GM19025 (cell line): ENCODE data around the gene AUTS2.

Experiments
- ATAC-seq: cut with Tn5 transposase; IDR thresholded peaks from one replicate; pipeline ENCODE4 v1.9.1; 2021; ENCODE audit warnings: mild to moderate bottlenecking, low read depth, moderate library complexity; ENCODE audit not compliant: unreplicated experiment

AUTS2 gene

DNA sequence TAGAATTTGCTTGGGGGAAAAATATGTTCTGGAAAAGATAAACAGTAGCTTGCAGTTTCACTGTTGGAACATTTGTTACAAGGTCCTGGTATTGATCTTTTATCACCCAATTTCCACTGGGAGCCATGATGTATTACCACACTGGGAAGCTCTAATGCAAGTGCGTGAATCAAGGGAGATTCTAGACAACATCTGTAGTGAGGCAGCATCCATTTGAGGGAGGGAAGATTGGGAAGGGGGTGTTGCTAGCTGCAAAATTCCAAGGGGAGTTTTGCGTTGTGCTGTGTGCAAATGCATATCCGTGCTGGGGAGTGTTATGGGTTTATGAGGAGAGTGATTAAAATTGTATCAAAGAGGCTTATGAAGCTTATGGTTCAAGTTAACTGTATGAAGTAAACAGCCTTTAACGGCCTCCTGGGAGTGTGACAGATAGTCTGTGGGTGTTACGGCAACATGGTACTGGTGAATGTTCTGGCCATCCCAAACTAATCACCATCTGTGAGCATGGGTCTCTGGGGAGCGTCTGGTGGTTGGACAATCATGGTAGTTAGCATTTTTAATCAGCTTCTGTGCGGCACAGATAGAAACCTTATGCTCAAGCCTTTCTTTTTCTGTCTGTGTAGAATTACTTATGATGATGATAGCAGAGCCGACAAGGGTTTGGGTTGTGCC lies 931.8 kb downstream of the AUTS2 start:
- ATAC-seq = no peak

- ATAC-seq = no peak
Measured at GRCh38 chr7:70533614-70534013, 935.3 kb downstream of the AUTS2 start.

DNA sequence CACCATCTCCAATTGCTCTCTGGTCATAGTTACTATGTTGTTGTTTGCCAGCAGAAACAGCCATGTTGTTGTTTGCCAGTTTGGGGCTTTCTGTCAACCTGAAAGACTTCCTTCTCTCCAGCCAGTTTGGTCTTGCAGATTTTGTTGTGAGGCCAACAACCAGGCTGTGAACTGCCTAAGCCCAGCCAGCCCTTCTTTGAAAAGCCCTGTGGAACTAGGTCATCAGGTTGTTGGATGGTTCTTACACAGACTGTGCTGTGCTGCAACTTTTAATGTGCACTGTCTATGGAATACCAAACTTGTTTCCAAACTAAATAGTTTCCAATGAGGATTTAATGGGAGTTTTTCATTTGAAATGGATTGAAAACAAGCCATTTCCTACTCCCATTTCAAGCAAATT lies 940.9 kb downstream of the AUTS2 start:
- ATAC-seq = no peak

DNA sequence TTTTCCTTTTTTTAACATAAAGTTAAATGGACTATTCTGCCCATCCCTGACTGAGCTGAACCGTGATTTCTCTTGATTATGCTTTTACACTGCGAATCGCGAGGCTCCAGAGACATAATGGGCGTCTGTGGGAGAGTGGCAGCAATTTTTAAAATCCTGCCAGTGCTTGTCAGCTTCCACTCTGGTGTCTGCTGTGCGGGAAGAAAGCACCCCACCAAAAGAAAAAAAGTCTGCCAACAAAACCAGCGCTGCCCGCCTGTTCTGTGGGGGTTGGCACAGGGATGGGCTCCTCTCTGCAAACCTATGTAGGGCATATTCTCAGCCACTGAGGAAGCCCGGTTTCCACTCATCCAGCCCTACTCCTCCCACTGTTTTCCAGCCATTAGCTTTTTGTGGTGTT lies 941.3 kb downstream of the AUTS2 start:
- no peak for ATAC-seq

DNA sequence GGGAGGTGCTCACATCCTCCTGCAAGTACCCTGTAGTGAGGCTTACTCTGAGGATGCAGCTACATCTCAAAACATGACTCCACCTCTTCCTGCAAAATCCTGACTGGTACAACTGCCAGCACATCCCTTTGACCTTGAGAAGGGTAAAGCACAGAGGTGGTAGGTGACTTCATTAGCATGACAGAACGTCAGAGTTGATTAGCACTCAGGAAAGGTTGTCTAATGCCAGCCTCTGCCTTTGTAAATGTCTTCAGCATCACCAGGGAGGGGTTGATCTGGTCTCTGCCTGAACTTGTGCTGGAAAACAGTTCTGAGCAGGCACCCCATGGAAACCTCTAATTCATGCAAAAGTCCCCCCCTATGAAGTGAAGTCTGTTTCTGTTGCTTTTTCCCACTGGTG lies 942.4 kb downstream of the AUTS2 start:
- no peak for ATAC-seq

- no peak for ATAC-seq
Measured at GRCh38 chr7:70542750-70543376, 944.6 kb downstream of the AUTS2 start.

DNA sequence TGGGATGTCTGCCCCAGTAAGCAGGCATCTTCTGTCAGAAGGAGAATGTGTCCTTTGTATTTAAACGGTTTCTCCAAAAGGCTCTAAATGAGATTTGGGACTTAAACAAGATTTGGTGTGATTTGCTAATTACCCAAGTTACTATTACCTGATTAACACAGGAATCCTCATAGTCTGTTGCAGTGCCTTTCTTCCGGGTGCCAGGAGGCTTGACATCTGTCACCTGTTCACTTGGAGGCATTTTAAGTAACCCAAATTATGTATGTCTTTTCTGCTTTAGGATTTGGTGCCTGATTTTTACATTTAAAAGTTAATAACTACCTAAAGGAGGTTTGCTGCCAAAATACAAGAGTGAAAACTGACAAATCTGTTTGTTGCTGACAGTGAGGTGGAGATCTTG lies 945.7 kb downstream of the AUTS2 start:
- ATAC-seq = no peak

GRCh38 chr7:70545214-70545613 lies 946.9 kb downstream of the AUTS2 start:
- ATAC-seq = no peak

DNA sequence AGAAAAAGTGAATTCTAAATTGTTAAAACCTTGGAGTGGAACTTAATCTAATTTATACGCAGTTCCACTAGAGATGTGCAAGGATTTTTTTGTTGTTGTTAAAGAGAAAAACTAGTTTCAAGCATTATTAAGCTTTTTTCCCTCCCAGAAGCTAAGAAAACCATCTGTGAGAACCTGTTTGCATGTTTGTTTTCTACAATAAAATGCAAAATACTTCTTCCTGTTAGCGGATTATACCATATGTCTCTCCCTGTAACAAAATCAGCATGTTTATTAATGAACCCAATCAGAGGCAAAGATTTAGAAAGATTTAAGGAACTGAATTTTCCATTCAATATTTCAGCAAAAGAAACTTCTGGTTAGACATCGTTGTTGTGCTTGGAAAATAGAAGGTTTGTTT lies 953.9 kb downstream of the AUTS2 start:
- ATAC-seq = no peak

- no peak for ATAC-seq
Measured at GRCh38 chr7:70553364-70553763, 955.1 kb downstream of the AUTS2 start.

- no peak for ATAC-seq
Measured at GRCh38 chr7:70554646-70555045, 956.4 kb downstream of the AUTS2 start.

GRCh38 chr7:70556761-70557160 lies 958.5 kb downstream of the AUTS2 start:
- ATAC-seq = no peak

- no peak for ATAC-seq
Measured at GRCh38 chr7:70557338-70557737, 959.1 kb downstream of the AUTS2 start.

- ATAC-seq = no peak
Measured at GRCh38 chr7:70559815-70560214, 961.5 kb downstream of the AUTS2 start.

GRCh38 chr7:70563960-70564359 lies 965.7 kb downstream of the AUTS2 start:
- no peak for ATAC-seq

GRCh38 chr7:70565721-70566370 lies 967.6 kb downstream of the AUTS2 start:
- ATAC-seq = no peak

DNA sequence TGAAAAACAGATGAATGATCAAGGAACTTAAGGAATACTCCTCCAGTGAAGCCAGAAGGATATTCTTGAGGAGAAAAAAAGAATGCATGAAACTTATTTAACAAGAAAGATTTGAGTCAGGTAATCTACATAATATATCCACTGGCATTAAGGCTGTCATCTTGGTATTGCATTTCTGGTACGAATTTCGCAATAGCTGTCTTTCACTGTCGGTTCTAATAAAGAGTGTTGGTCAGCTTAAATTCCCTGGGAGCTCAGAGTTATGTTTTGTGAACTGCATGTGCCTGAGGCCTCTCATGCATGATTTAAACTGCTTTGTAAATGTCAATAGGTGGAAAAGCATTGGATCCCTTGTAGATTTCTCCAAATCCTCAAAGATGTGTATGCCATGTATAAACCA lies 968.4 kb downstream of the AUTS2 start:
- no peak for ATAC-seq

GRCh38 chr7:70568674-70569334 lies 970.5 kb downstream of the AUTS2 start:
- no peak for ATAC-seq

DNA sequence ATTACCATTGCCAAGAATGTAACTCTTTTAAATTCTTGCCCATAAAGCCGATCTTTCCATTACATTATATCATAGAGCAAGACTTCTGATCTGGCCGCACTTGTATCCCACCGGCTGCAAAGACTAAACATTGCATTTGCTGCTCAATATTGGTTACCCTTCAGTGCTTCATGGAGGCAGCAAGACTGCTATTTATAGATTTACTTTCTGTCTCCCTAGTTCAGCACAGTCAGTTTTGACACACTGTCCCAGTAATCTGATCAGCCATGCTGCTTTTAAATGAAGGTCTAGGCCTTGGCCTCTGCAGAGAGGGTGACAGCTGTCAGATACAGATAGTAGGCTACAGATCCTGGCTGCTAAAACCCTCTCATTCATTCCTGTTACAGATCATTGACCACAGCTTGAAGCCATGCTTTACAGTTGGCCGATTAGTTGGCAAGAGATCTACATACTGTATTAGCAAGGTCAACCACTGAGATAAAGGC lies 971.1 kb downstream of the AUTS2 start:
- ATAC-seq = no peak

- ATAC-seq = no peak
Measured at GRCh38 chr7:70570029-70570428, 971.8 kb downstream of the AUTS2 start.

GRCh38 chr7:70570961-70571360 lies 972.7 kb downstream of the AUTS2 start:
- no peak for ATAC-seq
